ENCODE measurements around the gene ITIH4.
A peak's percentile ranks its signal among the peaks of the same experiment; 100 is the strongest.

ITIH4 gene

DNA sequence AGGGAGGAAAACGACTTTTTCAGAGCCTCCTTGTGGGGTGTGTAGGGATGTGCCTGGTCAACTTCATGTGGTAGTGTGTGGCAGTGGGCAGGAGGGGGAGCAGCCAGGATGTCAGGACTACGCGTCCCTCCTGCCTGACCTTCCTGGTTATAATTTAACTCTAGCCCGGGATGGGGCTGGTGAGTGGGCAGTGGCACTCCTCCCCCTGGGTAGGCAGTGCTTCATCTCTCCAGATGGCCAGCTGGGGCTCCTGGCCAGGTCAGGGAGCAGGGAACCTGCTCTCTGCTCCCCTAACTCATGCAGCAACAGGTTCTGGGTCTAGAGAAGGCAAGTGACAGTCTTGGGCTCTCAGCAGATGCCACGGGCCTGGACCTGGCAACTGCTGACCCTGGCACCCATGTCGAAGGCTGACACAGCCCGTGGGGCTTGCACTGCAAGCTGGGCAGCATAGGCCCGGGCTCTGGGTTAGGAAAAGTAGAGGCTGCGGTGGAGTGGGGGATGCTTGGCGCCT, 2.6 kb downstream of the ITIH4 start:
- H3K4me3 ChIP-seq (ENCODE audit: low read depth, low read length), result no peak overlapping the region
- TF ChIP-seq, protein P1, sequence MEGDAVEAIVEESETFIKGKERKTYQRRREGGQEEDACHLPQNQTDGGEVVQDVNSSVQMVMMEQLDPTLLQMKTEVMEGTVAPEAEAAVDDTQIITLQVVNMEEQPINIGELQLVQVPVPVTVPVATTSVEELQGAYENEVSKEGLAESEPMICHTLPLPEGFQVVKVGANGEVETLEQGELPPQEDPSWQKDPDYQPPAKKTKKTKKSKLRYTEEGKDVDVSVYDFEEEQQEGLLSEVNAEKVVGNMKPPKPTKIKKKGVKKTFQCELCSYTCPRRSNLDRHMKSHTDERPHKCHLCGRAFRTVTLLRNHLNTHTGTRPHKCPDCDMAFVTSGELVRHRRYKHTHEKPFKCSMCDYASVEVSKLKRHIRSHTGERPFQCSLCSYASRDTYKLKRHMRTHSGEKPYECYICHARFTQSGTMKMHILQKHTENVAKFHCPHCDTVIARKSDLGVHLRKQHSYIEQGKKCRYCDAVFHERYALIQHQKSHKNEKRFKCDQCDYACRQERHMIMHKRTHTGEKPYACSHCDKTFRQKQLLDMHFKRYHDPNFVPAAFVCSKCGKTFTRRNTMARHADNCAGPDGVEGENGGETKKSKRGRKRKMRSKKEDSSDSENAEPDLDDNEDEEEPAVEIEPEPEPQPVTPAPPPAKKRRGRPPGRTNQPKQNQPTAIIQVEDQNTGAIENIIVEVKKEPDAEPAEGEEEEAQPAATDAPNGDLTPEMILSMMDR (IDR thresholded peaks at IDR 0.05; ENCODE audit: low read depth, low read length, missing control alignments), result no peak
- DNase-seq (ENCODE audit: low read depth), result no peak

DNA sequence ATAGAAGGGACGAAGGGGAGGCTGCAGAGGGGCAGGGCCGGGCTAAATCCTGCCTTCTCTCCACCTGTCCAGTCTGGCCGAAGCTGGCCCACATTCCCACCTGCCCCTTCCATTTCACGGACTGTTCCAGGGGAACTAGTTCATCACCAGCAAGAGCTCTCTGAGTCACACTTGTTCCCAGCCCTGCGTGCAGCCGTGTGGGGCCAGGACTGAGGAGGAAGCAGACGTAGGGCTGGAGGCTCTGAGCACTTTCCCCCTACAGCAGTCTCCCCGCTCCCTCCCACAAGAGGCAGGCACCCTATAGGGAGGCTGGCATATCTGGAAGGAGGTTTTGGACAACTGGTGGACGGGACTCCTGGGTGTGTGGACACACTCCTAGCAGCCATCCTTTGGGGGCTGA, 3.0 kb downstream of the ITIH4 start:
- TF ChIP-seq, protein P1 (IDR thresholded peaks at IDR 0.05; ENCODE audit: low read depth, low read length, missing control alignments), result no peak
- no peak for DNase-seq (ENCODE audit: low read depth)

DNA sequence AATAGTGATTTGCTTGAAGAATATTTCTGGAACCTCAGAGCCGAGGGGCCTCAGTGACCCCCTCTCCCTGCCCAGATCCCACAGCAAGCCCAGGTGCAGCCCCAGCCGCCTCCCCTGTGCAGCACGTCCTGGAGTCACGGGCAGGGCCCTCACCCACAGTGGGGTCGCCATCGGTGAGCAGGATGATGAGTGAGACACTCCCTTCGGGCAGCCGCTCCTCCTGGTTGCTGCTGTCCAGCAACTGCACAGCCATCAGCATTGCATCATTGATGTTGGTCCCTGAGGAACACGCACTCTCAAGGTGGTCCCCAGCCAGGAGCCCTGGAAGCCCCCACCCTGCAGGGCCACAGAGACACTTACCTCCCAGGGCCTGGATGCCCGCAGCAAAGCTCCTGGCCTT, 6.4 kb downstream of the ITIH4 start:
- TF ChIP-seq, protein P1 (IDR thresholded peaks at IDR 0.05; ENCODE audit: low read depth, low read length, missing control alignments), result no peak
- H3K4me3 ChIP-seq (ENCODE audit: low read depth, low read length), result no peak overlapping the region
- no peak for DNase-seq (ENCODE audit: low read depth)

More for the DNA sequence above, 3.0 kb downstream of the ITIH4 start:
- no peak overlapping the region for H3K4me3 ChIP-seq (ENCODE audit: low read depth, low read length)

DNA sequence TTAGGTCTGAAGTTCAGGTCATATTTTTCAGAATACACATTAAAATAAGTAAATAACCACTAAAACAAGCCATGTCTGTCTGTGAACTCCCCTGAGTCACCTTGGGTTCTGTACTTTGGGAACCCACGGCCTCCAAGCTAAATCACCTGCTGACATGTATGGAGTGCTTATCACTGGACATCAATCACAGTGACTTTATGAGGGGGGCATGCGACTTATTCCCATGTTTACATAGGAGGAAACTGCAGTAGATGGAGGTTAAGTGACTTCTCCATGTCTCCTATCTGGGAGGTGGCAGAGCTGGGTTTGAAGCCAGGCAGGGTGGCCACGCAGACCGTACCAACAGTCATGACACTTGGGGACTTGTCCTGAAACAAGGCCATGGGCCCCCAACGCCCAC, 8.1 kb downstream of the ITIH4 start:
- H3K4me3 ChIP-seq (ENCODE audit: low read depth, low read length), result no peak overlapping the region
- no peak for DNase-seq (ENCODE audit: low read depth)
- TF ChIP-seq, protein P1 (IDR thresholded peaks at IDR 0.05; ENCODE audit: low read depth, low read length, missing control alignments), result no peak

GRCh38 chr3:52820736-52821135, 9.7 kb downstream of the ITIH4 start:
- H3K4me3 ChIP-seq (ENCODE audit: low read depth, low read length), result no peak overlapping the region
- TF ChIP-seq, protein P1 (IDR thresholded peaks at IDR 0.05; ENCODE audit: low read depth, low read length, missing control alignments), result peak; percentile 91
- no peak for DNase-seq (ENCODE audit: low read depth)

DNA sequence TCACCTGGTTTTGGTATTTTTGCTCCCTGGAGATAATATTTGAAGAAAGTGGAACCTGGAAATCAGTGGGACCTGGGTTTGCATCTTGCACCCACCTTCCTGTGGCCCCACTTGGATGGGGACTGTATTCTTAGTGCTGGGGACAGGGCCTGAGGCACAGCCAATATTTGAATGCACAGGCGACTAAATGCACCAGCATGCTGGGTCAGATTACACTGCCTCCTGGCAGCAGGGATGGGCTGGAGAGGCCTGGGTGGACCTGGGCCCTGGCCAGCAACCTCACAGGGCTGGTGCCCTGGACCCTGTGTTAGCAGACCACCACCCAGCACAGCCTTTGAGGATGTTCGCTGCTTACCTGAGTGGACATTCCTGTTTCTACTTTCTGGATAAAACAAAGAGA, 10.5 kb downstream of the ITIH4 start:
- TF ChIP-seq, protein P1 (IDR thresholded peaks at IDR 0.05; ENCODE audit: low read depth, low read length, missing control alignments), result no peak
- no peak for DNase-seq (ENCODE audit: low read depth)
- H3K4me3 ChIP-seq (ENCODE audit: low read depth, low read length), result no peak overlapping the region

DNA sequence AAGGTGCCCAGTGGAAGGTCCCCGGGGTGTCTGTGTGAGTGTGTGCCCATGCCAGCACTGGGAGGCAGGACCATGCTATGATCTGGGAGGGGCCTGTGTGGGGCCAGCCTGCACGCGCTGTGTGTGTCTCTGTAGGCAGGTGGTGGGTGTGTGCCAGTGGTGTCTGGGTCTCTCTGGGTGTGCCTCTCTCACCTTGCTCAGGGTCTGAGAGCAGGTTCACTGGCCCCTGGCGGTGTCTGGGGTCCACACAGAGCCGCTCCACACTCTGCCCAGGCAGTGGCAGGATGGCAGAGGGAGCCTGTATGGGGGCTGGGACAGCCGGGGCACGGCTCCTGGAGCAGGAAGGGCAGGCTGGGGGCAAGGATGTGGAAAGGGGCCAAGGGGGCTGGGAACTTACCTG, 12.6 kb downstream of the ITIH4 start:
- H3K4me3 ChIP-seq (ENCODE audit: low read depth, low read length), result no peak overlapping the region
- DNase-seq (ENCODE audit: low read depth), result no peak
- TF ChIP-seq, protein P1 (IDR thresholded peaks at IDR 0.05; ENCODE audit: low read depth, low read length, missing control alignments), result no peak

All from GM12864 (cell line).